Astrocyte (in vitro differentiated cells and primary cell): ENCODE measurements around the gene RBBP6. TPM values are rescaled to one million over a fixed set of nuclear protein-coding genes. Genes with fewer than 3 reads are reported as not detected.

ENCODE experiments used
- DNase-seq: peaks from one replicate; pipeline ENCODE4 v3.0.0-alpha.2; 2010; ENCODE audit warnings: low read depth
- FAIRE-seq: peaks from 2 replicates; lab custom pipeline; 2011; peaks lifted over from hg19 to GRCh38; lab: Jason Lieb, UNC
- H2AFZ ChIP-seq: 2 replicates; pipeline ENCODE4 v1.6.0; 2012; ENCODE audit warnings: low read depth, low read length, inconsistent platforms
- H3K27ac ChIP-seq: 2 replicates; pipeline ENCODE4 v1.5.1; 2011; ENCODE audit warnings: low read depth, low read length, inconsistent platforms
- H3K27me3 ChIP-seq: 2 replicates; pipeline ENCODE4 v1.6.0; 2011; ENCODE audit warnings: low read length, inconsistent platforms; ENCODE audit not compliant: insufficient read depth
- H3K36me3 ChIP-seq: 2 replicates; pipeline ENCODE4 v1.5.1; 2011; ENCODE audit warnings: low read length, inconsistent platforms; ENCODE audit not compliant: insufficient read depth
- H3K4me1 ChIP-seq: 2 replicates; pipeline ENCODE4 v1.5.1; 2011; ENCODE audit warnings: low read length, inconsistent platforms; ENCODE audit not compliant: insufficient read depth
- H3K4me2 ChIP-seq: 2 replicates; pipeline ENCODE4 v1.6.0; 2012; ENCODE audit warnings: low read length, inconsistent platforms
- H3K4me3 ChIP-seq: 2 replicates; pipeline ENCODE4 v1.5.1; 2011; ENCODE audit warnings: low read depth, mild to moderate bottlenecking, low read length, inconsistent platforms; ENCODE audit not compliant: insufficient read depth
- H3K79me2 ChIP-seq: 2 replicates; pipeline ENCODE4 v1.6.0; 2012; ENCODE audit warnings: mild to moderate bottlenecking, low read length, inconsistent platforms; ENCODE audit not compliant: insufficient read depth
- H3K9ac ChIP-seq: 2 replicates; pipeline ENCODE4 v1.6.0; 2012; ENCODE audit warnings: mild to moderate bottlenecking, low read length, inconsistent platforms
- H3K9me3 ChIP-seq: 2 replicates; pipeline ENCODE4 v1.5.1; 2012; ENCODE audit warnings: low read depth, mild to moderate bottlenecking, low read length, inconsistent platforms; ENCODE audit not compliant: insufficient read depth
- H4K20me1 ChIP-seq: 2 replicates; pipeline ENCODE4 v1.6.0; 2012; ENCODE audit warnings: low read length, inconsistent platforms; ENCODE audit not compliant: insufficient read depth
- H3K27ac Mint-ChIP-seq: one replicate; pipeline ENCODE4 v1.8.0; 2021; ENCODE audit warnings: mild to moderate bottlenecking, mixed read lengths; ENCODE audit not compliant: unreplicated experiment
- H3K27me3 Mint-ChIP-seq: one replicate; pipeline ENCODE4 v1.8.0; 2021; ENCODE audit warnings: low read depth, mixed read lengths; ENCODE audit not compliant: unreplicated experiment
- H3K36me3 Mint-ChIP-seq: one replicate; pipeline ENCODE4 v1.8.0; 2021; ENCODE audit warnings: low read depth, mixed read lengths; ENCODE audit not compliant: unreplicated experiment
- H3K4me1 Mint-ChIP-seq: one replicate; pipeline ENCODE4 v1.8.0; 2021; ENCODE audit warnings: low read depth, mixed read lengths; ENCODE audit not compliant: unreplicated experiment
- H3K4me3 Mint-ChIP-seq: one replicate; pipeline ENCODE4 v1.8.0; 2021; ENCODE audit warnings: mild to moderate bottlenecking, moderate library complexity, mixed read lengths; ENCODE audit not compliant: unreplicated experiment
- H3K9me3 Mint-ChIP-seq: one replicate; pipeline ENCODE4 v1.8.0; 2021; ENCODE audit warnings: mild to moderate bottlenecking, mixed read lengths; ENCODE audit not compliant: unreplicated experiment
- EZH2 ChIP-seq: IDR thresholded peaks from 2 replicates; pipeline ENCODE4 v1.6.1; 2012; ENCODE audit warnings: mild to moderate bottlenecking, low read length, inconsistent platforms; ENCODE audit not compliant: insufficient read depth
- total RNA-seq: library from RNA; stranded (reverse); gene quantifications from 2 replicates; pipeline ENCODE4 v1.2.1, GENCODE V29; 2021
- TF ChIP-seq, protein P1 (sequence below): IDR thresholded peaks from 2 replicates; pipeline ENCODE4 v1.5.1; 2011; ENCODE audit warnings: low read depth, mild to moderate bottlenecking, inconsistent platforms, low read length, moderate library complexity; ENCODE audit not compliant: insufficient read depth

RBBP6 gene
- total RNA-seq, 1 donor from 2014 or later: 44.8 TPM

DNA sequence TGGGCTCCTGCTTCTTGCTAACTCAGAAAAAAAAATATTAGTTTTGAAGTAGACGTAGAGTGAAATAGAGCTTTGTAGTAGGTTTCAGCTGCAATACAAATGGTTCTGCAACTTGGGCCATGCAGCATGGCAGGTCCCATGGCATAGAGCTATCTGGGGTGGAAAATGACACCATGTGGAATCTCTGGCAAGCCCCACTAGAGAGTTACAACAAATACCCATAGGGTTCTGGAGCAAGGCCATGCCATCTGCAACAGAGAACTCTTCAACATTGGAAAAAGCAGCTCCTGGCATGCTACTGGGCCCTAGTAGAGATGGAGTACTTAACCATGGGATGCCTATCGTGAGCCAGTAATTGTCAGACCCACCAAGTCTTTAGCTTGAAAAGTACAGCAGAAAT, 25.3 kb upstream of the RBBP6 start:
- H3K36me3 ChIP-seq: no peaks in the 10 kb centered on the region
- Mint-ChIP-seq H3K4me1 (no peaks in the 10 kb centered on the region), H3K4me3 (no peak overlapping the region), H3K27ac (no peak overlapping the region), H3K27me3 (peaks cover 11% of the 10 kb centered on the region), H3K9me3 (no peaks in the 10 kb centered on the region), H3K36me3 (no peaks in the 10 kb centered on the region)
- no peak overlapping the region for H3K9ac ChIP-seq
- no peak overlapping the region for H3K4me2 ChIP-seq
- H2AFZ ChIP-seq: no peak overlapping the region
- no peak overlapping the region for H3K4me3 ChIP-seq
- no peaks in the 10 kb centered on the region for H3K79me2 ChIP-seq
- no peak for FAIRE-seq
- TF ChIP-seq, protein P1, sequence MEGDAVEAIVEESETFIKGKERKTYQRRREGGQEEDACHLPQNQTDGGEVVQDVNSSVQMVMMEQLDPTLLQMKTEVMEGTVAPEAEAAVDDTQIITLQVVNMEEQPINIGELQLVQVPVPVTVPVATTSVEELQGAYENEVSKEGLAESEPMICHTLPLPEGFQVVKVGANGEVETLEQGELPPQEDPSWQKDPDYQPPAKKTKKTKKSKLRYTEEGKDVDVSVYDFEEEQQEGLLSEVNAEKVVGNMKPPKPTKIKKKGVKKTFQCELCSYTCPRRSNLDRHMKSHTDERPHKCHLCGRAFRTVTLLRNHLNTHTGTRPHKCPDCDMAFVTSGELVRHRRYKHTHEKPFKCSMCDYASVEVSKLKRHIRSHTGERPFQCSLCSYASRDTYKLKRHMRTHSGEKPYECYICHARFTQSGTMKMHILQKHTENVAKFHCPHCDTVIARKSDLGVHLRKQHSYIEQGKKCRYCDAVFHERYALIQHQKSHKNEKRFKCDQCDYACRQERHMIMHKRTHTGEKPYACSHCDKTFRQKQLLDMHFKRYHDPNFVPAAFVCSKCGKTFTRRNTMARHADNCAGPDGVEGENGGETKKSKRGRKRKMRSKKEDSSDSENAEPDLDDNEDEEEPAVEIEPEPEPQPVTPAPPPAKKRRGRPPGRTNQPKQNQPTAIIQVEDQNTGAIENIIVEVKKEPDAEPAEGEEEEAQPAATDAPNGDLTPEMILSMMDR: no peak
- TF ChIP-seq EZH2: no peak
- DNase-seq: no peak
- H3K27me3 ChIP-seq: peaks cover 6% of the 10 kb centered on the region
- H3K27ac ChIP-seq: no peak overlapping the region
- no peaks in the 10 kb centered on the region for H4K20me1 ChIP-seq
- H3K9me3 ChIP-seq: no peaks in the 10 kb centered on the region
- no peaks in the 10 kb centered on the region for H3K4me1 ChIP-seq

DNA sequence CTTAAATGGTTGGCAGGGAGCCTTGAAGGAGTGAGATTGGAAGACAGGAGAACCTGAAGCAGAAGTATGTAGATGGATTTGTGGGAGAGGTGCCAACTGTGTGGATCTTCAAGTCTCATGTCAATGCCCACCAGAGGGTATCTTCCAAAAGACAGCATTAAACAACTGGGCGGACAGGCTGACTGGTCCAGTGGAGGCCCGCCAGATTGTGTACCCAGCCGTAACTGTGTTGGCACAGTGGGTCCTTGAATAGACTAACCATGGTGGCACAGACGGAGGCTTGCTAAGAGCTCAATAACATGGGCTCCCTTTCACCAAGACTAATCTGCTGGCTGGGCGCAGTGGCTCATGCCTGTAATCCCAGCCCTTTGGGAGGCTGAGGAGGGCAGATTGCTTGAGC, 24.2 kb upstream of the RBBP6 start:
- no peaks in the 10 kb centered on the region for H3K36me3 ChIP-seq
- no peak for FAIRE-seq
- no peak overlapping the region for H3K4me3 ChIP-seq
- no peak overlapping the region for H3K4me2 ChIP-seq
- no peak overlapping the region for H3K27ac ChIP-seq
- H3K9me3 ChIP-seq: no peaks in the 10 kb centered on the region
- Mint-ChIP-seq H3K36me3 (no peaks in the 10 kb centered on the region), H3K9me3 (no peaks in the 10 kb centered on the region), H3K4me1 (no peaks in the 10 kb centered on the region), H3K27me3 (peaks cover 11% of the 10 kb centered on the region), H3K4me3 (no peak overlapping the region), H3K27ac (no peak overlapping the region)
- H4K20me1 ChIP-seq: no peaks in the 10 kb centered on the region
- H3K27me3 ChIP-seq: peaks cover 6% of the 10 kb centered on the region
- no peak for DNase-seq
- TF ChIP-seq, protein P1: no peak
- TF ChIP-seq EZH2: no peak
- H2AFZ ChIP-seq: no peak overlapping the region
- H3K79me2 ChIP-seq: no peaks in the 10 kb centered on the region
- H3K4me1 ChIP-seq: no peaks in the 10 kb centered on the region
- no peak overlapping the region for H3K9ac ChIP-seq

DNA sequence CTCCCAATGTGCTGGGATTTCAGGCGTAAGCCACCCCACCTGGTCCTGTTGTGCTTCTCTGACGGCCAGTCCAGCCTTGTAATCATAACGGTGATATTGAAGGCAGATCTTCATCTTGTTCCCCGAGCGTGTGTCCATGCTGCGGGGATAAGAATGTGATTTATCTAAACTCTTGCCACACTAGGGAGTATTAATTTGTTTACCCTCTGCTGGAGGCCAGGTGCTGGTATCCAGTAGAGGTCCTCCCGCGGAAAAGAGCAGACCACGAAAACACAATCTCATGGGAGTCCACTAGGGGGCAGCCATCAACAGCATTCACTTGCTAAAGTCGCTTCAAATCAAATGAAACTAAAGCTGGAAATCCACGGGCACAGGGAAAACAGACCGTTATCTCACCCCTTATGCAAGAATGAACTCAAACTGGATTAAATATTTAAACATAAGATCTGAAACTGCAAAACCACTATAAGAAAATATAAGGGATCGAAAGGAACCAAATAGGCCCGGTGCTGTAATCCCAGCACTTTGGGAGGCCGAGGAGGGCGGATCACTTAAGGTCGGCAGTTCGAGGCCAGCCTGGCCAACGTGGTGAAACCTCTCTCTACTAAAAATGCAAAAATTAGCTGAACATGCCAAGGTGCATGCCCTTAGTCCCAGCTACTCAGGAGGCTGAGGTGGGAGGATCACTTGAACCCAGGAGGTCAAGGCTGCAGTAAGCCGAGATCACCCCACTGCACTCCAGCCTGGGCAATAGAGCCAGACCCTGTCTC, 22.3 kb upstream of the RBBP6 start:
- Histone ChIP-seq H4K20me1 (no peaks in the 10 kb centered on the region), H3K79me2 (no peaks in the 10 kb centered on the region), H3K9me3 (no peaks in the 10 kb centered on the region), H3K4me2 (peak overlapping the region; percentile 76), H3K36me3 (no peaks in the 10 kb centered on the region), H2AFZ (peak overlapping the region; percentile 72), H3K9ac (no peak overlapping the region), H3K4me1 (no peaks in the 10 kb centered on the region), H3K27me3 (peaks cover 6% of the 10 kb centered on the region), H3K4me3 (no peak overlapping the region), H3K27ac (no peak overlapping the region)
- DNase-seq (peak; percentile 56), FAIRE-seq (no peak)
- H3K36me3 Mint-ChIP-seq: no peaks in the 10 kb centered on the region
- no peak overlapping the region for H3K27ac Mint-ChIP-seq
- H3K4me1 Mint-ChIP-seq: no peaks in the 10 kb centered on the region
- TF ChIP-seq EZH2: no peak
- TF ChIP-seq, protein P1: peak; percentile 92
- no peak overlapping the region for H3K4me3 Mint-ChIP-seq
- peaks cover 8% of the 10 kb centered on the region for H3K27me3 Mint-ChIP-seq
- no peaks in the 10 kb centered on the region for H3K9me3 Mint-ChIP-seq
